Measurements from ENCODE around the gene HCLS1. TPM values are rescaled to one million over a fixed set of nuclear protein-coding genes. Genes with fewer than 3 reads are reported as not detected.

The HCLS1 gene
- polyA plus RNA-seq, 6 donors from 2014 or later = 367 to 548 (median 469) TPM

DNA sequence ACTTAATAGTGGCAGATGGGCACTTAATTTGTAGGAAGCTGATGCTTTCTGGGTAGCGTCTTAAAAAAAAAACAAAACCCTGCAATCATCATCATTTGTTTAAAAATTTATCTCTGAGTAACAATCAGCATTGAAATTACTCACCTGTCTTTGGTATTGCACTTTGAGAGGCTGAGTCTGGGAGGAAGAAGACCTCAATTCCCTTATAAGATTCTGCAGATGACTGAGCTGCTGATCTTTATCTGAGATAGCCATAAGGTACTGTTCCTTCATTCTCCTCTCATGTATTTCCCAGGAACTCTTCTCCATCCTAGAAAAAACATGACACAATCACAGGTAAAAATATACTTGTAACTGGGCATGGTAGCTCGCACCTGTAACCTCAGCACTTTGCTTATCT, 16.4 kb upstream of the HCLS1 start:
- Mint-ChIP-seq H3K27me3 (no peaks in the 10 kb centered on the region), H3K36me3 (peaks cover 44 to 55% of the 10 kb centered on the region in 2 donors), H3K4me1 (peaks cover 0 to 4% (median 0%) of the 10 kb centered on the region in 3 donors), H3K9me3 (no peaks in the 10 kb centered on the region), H3K4me3 (no peak overlapping the region), H3K27ac (peak overlapping the region in 1 of 6 donors; percentile 49)
- DNase-seq (no peak), ATAC-seq (ENCODE audit: low read depth in 2 of 2) (no peak)

DNA sequence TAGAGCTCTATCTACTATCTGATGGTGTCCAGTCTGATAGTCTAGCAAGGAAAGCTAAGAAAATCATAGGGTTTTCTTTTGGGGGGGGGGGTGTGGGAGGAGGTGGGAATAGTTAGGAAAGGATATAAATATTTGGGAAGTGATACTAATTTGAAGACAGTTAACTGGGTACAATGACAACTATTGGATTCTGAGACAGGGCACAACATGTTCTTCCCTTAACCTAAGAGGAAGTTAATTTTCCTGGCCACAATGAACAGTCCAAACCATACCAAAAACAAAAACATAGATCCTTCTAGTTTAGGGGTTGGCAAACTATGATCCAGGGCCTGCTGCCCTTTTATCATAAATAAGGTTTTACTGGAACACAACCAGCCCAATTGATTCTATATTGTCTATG, 10.0 kb upstream of the HCLS1 start:
- Mint-ChIP-seq H3K27ac (no peak overlapping the region), H3K4me3 (no peak overlapping the region), H3K27me3 (no peaks in the 10 kb centered on the region), H3K36me3 (peaks cover 41 to 47% of the 10 kb centered on the region in 2 donors), H3K9me3 (no peaks in the 10 kb centered on the region), H3K4me1 (no peaks in the 10 kb centered on the region)
- ATAC-seq (ENCODE audit: low read depth in 2 of 2) = no peak
- no peak for DNase-seq

DNA sequence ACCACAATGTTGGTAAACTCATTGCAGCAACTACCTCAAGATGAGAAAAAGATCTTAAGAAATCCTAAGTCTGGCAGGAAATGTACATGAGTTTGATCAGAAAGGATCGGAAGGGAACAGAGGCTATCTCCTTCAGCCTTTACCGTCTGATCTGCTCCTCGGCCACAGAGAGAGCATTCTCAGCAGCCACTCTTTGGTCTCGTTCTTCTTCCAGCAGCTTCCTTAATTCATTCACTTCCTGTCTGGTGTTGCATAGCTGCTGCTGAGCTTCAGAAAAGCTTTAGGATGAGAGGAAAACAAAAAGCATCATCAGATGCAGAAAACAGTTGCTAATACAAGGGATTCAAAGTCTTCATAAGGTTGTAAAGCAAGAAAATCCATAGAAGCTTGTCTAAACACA, 6.6 kb upstream of the HCLS1 start:
- ATAC-seq (ENCODE audit: low read depth in 2 of 2) = no peak
- Mint-ChIP-seq H3K36me3 (peaks cover 39 to 46% of the 10 kb centered on the region in 2 donors), H3K9me3 (no peaks in the 10 kb centered on the region), H3K27ac (no peak overlapping the region), H3K4me3 (no peak overlapping the region), H3K4me1 (no peaks in the 10 kb centered on the region), H3K27me3 (no peaks in the 10 kb centered on the region)
- no peak for DNase-seq

DNA sequence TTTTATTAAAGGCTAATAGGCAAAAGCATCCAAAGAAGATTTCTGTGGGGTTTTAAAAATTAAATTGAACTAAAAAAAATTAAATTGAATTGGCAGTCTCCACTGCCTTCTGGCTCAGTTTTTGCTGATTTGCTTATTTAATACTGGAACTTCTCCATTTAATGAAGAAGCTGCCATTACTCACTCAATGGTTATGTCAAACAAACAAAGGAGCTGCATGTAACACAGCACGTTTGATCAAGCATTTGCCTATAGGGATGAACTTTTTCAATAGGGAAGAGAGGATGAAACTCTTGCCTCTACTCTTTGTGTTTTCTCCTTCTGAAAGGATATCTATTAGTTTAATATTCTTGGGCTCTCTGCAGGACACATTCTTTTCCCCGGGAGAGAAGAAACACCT, 4.8 kb upstream of the HCLS1 start:
- DNase-seq (no peak), ATAC-seq (ENCODE audit: low read depth in 2 of 2) (no peak)
- peaks cover 12 to 15% (median 14%) of the 10 kb centered on the region in 3 donors for H3K4me1 Mint-ChIP-seq
- H3K4me3 Mint-ChIP-seq = no peak overlapping the region
- no peak overlapping the region for H3K27ac Mint-ChIP-seq
- H3K9me3 Mint-ChIP-seq = peaks cover 0 to 6% (median 0%) of the 10 kb centered on the region in 7 donors
- H3K36me3 Mint-ChIP-seq = peaks cover 39 to 50% of the 10 kb centered on the region in 2 donors
- no peaks in the 10 kb centered on the region for H3K27me3 Mint-ChIP-seq

DNA sequence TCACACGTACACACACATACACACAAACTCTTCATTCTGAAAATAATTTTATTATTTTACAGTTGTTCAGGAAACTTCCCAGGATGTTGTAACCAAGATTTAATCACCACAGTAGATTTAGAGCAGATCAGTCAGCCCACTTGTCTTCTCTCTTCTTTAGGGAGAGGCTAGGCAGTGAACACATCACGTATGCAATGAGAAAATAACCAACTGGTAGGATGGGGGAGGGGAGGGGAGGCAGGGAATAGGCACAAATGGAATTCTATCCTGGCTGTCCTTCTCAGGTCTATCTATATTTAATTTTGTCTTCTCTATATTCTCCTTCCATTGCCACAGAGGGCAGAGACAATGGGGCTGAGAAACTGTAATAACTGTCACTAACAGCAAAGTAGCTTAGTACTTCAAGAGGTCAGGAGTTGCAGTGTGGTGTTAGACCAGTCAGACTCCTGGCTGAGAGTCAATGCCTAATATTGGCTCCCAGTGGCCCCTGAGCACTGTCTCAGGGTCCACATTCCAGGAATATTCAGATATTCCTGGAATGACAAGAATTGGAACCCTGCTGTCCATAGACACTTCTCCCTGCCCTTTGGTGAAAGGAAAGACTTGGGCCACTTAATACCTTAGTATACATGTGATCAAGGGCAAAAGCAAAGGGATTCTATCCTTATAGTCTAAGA, 2.6 kb upstream of the HCLS1 start:
- H3K9me3 Mint-ChIP-seq = peaks cover 0 to 6% (median 0%) of the 10 kb centered on the region in 7 donors
- DNase-seq (no peak), ATAC-seq (ENCODE audit: low read depth in 2 of 2) (no peak)
- peak overlapping the region in 2 of 6 donors; percentile 2 to 60 for H3K27ac Mint-ChIP-seq
- no peaks in the 10 kb centered on the region for H3K27me3 Mint-ChIP-seq
- peaks cover 29 to 37% (median 35%) of the 10 kb centered on the region in 3 donors for H3K4me1 Mint-ChIP-seq
- peaks cover 31 to 48% of the 10 kb centered on the region in 2 donors for H3K36me3 Mint-ChIP-seq
- H3K4me3 Mint-ChIP-seq = no peak overlapping the region

DNA sequence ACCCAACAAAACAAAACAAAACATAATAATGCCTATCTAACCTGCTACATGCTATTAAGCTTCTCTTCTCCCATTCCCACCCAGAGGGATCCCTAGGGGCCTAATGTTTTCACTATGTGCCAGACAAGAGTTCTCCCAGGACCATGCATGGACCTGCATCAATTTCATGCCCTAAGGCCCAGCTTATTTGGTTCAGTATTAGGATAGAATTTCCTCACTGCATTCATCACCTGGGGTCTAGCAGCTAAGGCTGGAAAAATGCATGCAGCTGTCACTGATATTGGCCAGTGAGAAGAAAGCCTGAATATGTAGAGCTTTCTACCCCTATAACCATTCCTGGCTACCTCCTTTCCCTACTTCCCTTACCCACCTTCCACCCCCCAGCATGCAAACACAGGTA, 2.0 kb upstream of the HCLS1 start:
- H3K36me3 Mint-ChIP-seq = peaks cover 37 to 51% of the 10 kb centered on the region in 2 donors
- H3K27me3 Mint-ChIP-seq = no peaks in the 10 kb centered on the region
- DNase-seq (no peak), ATAC-seq (ENCODE audit: low read depth in 2 of 2) (no peak)
- H3K27ac Mint-ChIP-seq = peak overlapping the region in 4 of 6 donors; percentile 2 to 82 (median 34)
- H3K4me1 Mint-ChIP-seq = peaks cover 34 to 43% (median 41%) of the 10 kb centered on the region in 3 donors
- no peak overlapping the region for H3K4me3 Mint-ChIP-seq
- H3K9me3 Mint-ChIP-seq = peaks cover 0 to 6% (median 0%) of the 10 kb centered on the region in 7 donors

DNA sequence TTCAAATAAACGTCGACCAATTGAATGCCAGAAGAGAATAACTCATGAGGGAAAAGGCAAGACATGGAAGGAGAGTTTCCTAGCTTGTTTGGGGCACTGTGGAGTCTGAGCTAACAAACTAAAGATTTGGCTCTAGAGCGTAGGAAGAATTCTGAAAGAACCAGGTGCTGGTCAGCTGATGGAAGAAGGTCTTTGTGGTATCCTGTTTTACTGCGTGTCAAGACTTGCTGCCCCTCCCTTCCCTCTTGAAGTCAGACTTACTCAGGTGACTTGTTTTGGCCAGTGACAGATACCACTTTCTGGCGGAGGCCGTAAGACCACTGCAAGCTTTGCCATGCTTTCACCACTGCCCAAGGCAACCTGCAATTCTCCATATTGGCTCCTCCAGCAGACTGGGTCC, 673 bp upstream of the HCLS1 start:
- DNase-seq = no peak
- H3K4me3 Mint-ChIP-seq = peak overlapping the region in 6 of 8 donors; percentile 17 to 100 (median 90)
- no peaks in the 10 kb centered on the region for H3K27me3 Mint-ChIP-seq
- ATAC-seq (ENCODE audit: low read depth in 2 of 2) = no peak
- H3K4me1 Mint-ChIP-seq = peaks cover 44 to 56% (median 55%) of the 10 kb centered on the region in 3 donors
- H3K36me3 Mint-ChIP-seq = peaks cover 36 to 55% of the 10 kb centered on the region in 2 donors
- peak overlapping the region; percentile 97 to 100 (median 99) for H3K27ac Mint-ChIP-seq
- peaks cover 0 to 6% (median 0%) of the 10 kb centered on the region in 7 donors for H3K9me3 Mint-ChIP-seq

DNA sequence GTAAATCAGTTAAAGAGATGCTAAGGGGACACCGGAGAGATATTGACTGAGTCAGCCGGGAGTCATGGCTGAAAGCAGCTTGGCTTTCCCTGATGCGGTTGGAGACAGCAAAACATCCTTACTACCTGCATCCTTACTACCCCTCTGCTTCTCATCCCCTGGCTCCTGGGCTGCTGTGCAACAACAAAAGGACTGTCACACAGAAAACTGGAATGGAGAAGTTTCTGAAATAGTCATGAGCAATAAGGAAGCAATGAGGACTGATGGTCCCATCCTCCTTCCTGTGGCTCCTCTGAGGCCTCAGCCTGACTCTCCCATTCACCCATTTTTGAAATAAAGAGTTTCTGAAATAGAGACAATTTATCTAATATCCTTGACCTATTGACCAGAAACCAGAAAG, 1.1 kb downstream of the HCLS1 start:
- no peaks in the 10 kb centered on the region for H3K27me3 Mint-ChIP-seq
- H3K9me3 Mint-ChIP-seq = peaks cover 0 to 6% (median 0%) of the 10 kb centered on the region in 7 donors
- peaks cover 52 to 67% (median 62%) of the 10 kb centered on the region in 3 donors for H3K4me1 Mint-ChIP-seq
- peaks cover 27 to 44% of the 10 kb centered on the region in 2 donors for H3K36me3 Mint-ChIP-seq
- peak overlapping the region; percentile 83 to 100 (median 97) for H3K4me3 Mint-ChIP-seq
- DNase-seq = no peak
- ATAC-seq (ENCODE audit: low read depth in 2 of 2) = no peak
- H3K27ac Mint-ChIP-seq = peak overlapping the region; percentile 97 to 100 (median 99)

DNA sequence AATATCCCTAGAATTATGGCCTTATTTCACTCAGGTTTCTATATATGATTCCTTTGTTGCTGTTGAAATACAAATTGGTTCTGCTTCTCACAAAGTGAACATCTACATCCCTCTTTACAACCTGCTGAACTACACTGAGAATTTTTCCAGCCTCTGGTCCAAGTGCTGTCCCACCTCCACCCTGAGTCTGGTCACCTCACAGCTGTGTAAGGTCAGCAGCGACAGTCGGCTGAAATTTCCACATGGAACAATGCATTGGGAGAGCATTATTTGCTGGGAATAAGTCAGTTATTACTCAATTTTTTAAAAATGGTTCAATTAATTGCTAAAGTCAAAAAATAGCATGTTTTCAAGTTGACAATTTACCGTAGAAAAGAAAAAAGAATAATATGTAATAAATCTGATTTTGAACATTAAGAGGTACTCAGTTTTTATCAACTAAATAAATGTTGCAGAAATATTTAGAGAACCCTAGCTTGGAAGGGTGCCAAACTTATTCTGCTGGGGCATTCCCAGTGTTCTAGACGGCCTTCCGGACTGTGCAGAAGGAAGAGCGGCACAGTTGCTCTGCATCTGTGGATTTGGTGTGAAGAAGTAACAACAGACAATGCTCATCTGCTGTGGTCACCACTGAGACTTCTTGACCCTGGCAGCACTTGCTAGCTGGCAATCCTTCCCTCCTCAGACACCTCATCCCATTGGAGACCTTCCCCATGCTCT, 1.8 kb downstream of the HCLS1 start:
- no peaks in the 10 kb centered on the region for H3K27me3 Mint-ChIP-seq
- peak overlapping the region; percentile 97 to 100 (median 99) for H3K27ac Mint-ChIP-seq
- H3K4me3 Mint-ChIP-seq = peak overlapping the region; percentile 71 to 100 (median 97)
- H3K4me1 Mint-ChIP-seq = peaks cover 57 to 73% (median 66%) of the 10 kb centered on the region in 3 donors
- peaks cover 0 to 6% (median 0%) of the 10 kb centered on the region in 7 donors for H3K9me3 Mint-ChIP-seq
- H3K36me3 Mint-ChIP-seq = peaks cover 22 to 37% of the 10 kb centered on the region in 2 donors
- DNase-seq (no peak), ATAC-seq (ENCODE audit: low read depth in 2 of 2) (no peak)

DNA sequence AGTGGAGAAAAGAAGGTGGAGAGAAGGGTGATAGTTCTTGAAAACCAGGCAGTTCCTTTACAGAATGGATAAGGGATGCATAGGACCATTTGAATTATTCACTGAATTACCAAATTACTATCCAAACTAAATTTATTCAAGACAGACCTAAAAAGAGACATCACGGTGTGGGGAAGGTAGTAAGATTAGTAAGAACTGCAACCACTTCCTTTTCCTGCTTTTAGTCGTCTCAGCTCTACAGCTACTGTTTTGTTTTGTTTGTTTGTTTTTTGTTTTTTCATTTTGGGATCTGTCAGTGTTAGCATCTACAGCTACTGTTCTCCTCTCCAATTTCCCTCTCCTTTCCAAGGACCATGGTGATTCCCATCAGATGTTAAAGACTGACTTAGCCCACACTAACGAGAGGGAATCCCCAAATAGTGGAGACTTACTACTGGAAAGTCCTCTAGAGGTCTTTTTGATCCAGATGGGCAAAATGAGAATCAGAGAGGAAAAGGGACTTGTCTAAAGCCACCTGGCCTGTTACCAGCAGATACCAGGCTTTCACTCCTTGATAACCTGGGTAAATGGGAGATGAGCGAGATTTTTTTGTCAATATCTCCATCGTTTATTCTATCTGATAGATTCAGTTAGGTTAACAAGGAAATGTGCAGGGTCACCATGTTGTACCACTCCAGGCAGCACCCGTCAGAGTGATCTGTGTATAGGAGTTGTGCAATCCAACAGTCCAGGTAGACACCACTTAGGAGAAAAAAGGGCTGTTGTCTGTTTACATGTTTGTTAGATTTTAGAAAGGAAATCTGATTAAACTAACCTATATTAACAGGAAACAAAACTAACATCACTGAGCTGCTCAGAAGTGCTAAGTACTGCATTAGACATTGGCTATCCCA, 6.0 kb downstream of the HCLS1 start:
- Mint-ChIP-seq H3K36me3 (peaks cover 34 to 39% of the 10 kb centered on the region in 2 donors), H3K4me1 (peaks cover 40 to 77% (median 64%) of the 10 kb centered on the region in 3 donors), H3K9me3 (no peaks in the 10 kb centered on the region), H3K27ac (peak overlapping the region in 4 of 6 donors; percentile 55 to 92 (median 63)), H3K4me3 (peak overlapping the region in 3 of 8 donors; percentile 10 to 60 (median 18)), H3K27me3 (no peaks in the 10 kb centered on the region)
- ATAC-seq (ENCODE audit: low read depth in 2 of 2) = no peak
- DNase-seq = no peak

DNA sequence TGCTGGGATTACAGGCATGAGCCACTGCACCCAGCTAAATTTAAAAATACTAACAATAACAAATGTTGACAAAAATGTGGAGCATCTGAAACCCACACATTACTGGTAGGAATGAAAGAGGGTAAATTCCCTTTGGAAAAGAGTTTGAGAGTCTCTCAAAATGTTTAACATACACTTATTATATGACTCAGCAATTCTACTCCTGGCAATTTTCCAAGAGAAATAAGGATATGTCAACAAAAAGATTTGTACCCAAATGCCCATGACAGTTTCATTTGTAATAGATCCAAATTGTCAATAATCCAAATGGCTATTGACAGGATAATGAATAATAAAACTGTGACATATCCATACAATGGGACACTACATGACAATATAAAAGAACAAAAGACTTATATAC, 9.0 kb downstream of the HCLS1 start:
- Mint-ChIP-seq H3K27ac (peak overlapping the region in 3 of 6 donors; percentile 18 to 44 (median 38)), H3K4me1 (peaks cover 15 to 52% (median 39%) of the 10 kb centered on the region in 3 donors)

DNA sequence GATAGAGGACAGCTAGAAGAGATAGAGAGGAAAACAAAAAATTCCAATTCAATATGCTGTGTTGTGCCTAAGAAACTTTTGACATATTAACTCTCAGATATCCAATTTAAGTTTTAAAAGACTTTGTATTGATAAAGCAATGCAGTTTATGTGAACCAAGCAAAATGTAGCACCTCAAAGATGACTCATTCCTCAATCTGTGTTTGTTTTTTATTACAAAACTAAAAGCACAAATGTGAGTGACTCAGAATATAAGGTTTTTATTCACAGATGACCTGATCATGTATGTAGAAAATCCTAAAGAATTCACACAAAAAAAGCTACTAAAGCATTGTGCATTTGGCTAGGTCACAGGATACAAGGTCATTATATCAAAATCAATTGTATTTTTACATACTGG, 11.1 kb downstream of the HCLS1 start:
- no peak overlapping the region for H3K27ac Mint-ChIP-seq
- H3K9me3 Mint-ChIP-seq = no peaks in the 10 kb centered on the region
- DNase-seq (no peak), ATAC-seq (ENCODE audit: low read depth in 2 of 2) (no peak)
- peaks cover 24 to 27% of the 10 kb centered on the region in 2 donors for H3K36me3 Mint-ChIP-seq
- peaks cover 6 to 38% (median 29%) of the 10 kb centered on the region in 3 donors for H3K4me1 Mint-ChIP-seq
- H3K4me3 Mint-ChIP-seq = no peak overlapping the region
- H3K27me3 Mint-ChIP-seq = no peaks in the 10 kb centered on the region

More for the DNA sequence above, 9.0 kb downstream of the HCLS1 start:
- H3K4me3 Mint-ChIP-seq = no peak overlapping the region
- no peaks in the 10 kb centered on the region for H3K27me3 Mint-ChIP-seq
- DNase-seq (no peak), ATAC-seq (ENCODE audit: low read depth in 2 of 2) (no peak)
- no peaks in the 10 kb centered on the region for H3K9me3 Mint-ChIP-seq
- H3K36me3 Mint-ChIP-seq = peaks cover 24 to 28% of the 10 kb centered on the region in 2 donors
